Astrocyte of the cerebellum (primary cell): ENCODE data around the gene PIK3R1.

Experiments
- DNase-seq: peaks from one replicate; pipeline ENCODE4 v3.0.0-alpha.2; 2011; ENCODE audit warnings: low read depth
- H3K4me3 ChIP-seq: 2 replicates; pipeline ENCODE4 v1.5.1; 2011; ENCODE audit warnings: mild to moderate bottlenecking, low read depth, low read length, moderate library complexity
- in situ Hi-C: cut with HindIII; loops from 2 replicates; pipeline ENCODE4 v1.10.0; 2017; ENCODE audit warnings: low sequenced_read_pairs
- TF ChIP-seq, protein P1 (sequence below): IDR thresholded peaks from 2 replicates; pipeline ENCODE4 v1.5.1; 2012; ENCODE audit warnings: low read length, low read depth, moderate library complexity, mild to moderate bottlenecking; ENCODE audit errors: missing control alignments

PIK3R1 gene

DNA sequence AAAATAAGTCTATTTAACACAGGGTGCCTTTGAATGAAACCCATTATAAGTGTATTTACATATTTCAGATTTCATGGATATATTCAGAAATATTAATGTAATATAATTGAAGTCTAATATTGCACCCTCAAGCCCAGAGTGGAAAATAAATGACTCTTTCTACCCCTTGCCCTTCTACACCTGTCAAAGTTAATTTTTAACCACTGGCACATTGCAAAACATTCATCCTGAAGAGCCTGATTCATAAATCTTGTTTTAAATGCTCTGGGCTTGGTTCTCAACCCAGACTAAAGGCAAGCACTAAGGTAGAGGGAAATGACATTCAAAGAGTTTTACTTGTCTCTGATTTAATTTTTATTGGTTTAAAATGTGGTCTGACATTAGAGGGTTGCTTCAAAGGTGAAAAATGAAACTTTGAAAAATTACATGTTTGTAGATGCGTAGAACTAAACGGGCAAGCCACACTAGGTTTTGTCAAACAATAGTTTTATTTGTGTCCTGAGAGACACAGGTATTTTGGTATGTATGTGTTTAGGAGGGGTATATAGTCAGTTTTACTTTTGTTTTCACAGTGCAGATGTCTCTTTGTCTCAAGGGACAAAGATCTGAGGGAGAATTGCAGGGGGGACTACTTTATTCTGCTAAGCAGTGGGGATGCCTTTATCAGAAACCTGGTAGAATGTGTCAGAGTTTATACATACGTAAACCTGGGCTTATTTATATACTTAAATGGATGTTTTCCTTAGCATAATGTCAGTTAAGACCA, 69.7 kb downstream of the PIK3R1 start:
- H3K4me3 ChIP-seq: no peak overlapping the region
- in situ Hi-C loops: no loop called here
- DNase-seq: no peak
- TF ChIP-seq, protein P1, sequence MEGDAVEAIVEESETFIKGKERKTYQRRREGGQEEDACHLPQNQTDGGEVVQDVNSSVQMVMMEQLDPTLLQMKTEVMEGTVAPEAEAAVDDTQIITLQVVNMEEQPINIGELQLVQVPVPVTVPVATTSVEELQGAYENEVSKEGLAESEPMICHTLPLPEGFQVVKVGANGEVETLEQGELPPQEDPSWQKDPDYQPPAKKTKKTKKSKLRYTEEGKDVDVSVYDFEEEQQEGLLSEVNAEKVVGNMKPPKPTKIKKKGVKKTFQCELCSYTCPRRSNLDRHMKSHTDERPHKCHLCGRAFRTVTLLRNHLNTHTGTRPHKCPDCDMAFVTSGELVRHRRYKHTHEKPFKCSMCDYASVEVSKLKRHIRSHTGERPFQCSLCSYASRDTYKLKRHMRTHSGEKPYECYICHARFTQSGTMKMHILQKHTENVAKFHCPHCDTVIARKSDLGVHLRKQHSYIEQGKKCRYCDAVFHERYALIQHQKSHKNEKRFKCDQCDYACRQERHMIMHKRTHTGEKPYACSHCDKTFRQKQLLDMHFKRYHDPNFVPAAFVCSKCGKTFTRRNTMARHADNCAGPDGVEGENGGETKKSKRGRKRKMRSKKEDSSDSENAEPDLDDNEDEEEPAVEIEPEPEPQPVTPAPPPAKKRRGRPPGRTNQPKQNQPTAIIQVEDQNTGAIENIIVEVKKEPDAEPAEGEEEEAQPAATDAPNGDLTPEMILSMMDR: no peak

DNA sequence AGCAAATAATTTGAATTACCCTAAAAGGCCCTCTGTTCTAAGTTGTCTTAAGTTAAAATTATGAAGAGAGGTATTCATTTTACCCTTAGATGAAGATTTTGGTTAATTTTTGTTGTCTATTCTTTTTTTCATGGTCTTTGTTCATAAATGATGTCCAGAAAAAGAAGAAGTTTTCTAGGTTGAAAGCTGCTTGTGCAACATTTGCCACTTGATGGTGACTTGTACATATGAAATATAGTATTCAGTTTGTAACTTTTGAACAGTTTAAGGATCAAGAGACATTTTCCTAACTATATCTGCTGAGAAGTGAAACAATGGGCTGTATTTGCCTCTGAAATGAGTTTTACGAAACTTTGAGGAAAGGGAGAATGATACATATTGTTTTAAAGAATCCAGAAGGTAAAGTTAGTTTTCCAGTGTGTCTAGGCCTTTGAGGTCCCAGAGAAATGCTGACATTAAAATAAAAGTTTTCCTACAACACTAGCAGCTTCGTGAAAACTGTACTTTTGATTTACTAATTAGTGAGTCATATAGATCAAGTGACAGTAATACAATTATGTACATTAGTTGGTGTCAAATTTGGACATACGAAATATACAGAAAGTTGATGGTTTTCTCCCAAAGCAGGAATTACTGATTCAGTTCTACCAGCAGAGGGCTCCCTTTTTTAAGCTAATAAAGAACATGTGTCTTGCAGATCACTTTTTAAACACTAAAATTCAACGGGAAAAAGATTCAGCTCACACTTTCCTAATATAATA, 70.5 kb downstream of the PIK3R1 start:
- H3K4me3 ChIP-seq: no peak overlapping the region
- TF ChIP-seq, protein P1: peak; percentile 51
- in situ Hi-C loops: no loop called here
- peak; percentile 49 for DNase-seq

DNA sequence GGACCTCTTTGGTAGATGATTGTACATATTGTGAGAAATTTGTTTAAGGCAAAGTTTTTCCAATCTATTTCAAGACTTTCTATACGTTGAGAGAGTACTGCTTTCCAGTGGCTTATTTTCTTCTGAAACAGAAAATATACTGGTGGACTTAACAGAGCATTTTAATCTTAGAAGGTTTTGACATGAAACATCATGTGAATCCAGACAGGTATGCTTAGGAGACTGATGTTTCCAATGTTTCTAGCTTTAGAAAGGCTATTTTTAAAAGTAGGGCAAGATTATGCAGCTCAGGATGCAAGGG, 71.0 kb downstream of the PIK3R1 start:
- TF ChIP-seq, protein P1: no peak
- in situ Hi-C loops: no loop called here
- no peak for DNase-seq
- no peak overlapping the region for H3K4me3 ChIP-seq

DNA sequence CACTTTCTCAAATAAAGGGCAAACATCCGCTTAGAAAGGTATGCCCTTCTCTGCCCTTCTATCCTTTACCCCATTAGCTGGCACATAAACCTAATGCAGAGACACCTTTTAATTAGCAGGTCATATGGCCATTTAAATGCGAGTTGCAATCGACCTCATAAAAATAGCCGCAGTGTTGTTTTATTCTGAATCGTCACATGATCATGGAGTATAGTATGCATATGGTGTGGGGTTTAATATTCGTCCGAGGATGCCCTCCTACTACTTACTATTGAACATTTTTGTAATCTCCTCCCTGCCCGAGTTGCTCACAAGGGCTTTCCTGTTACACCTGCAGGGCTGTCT, 72.0 kb downstream of the PIK3R1 start:
- TF ChIP-seq, protein P1: no peak
- H3K4me3 ChIP-seq: peak overlapping the region; percentile 27
- in situ Hi-C loops: no loop called here
- DNase-seq: no peak

DNA sequence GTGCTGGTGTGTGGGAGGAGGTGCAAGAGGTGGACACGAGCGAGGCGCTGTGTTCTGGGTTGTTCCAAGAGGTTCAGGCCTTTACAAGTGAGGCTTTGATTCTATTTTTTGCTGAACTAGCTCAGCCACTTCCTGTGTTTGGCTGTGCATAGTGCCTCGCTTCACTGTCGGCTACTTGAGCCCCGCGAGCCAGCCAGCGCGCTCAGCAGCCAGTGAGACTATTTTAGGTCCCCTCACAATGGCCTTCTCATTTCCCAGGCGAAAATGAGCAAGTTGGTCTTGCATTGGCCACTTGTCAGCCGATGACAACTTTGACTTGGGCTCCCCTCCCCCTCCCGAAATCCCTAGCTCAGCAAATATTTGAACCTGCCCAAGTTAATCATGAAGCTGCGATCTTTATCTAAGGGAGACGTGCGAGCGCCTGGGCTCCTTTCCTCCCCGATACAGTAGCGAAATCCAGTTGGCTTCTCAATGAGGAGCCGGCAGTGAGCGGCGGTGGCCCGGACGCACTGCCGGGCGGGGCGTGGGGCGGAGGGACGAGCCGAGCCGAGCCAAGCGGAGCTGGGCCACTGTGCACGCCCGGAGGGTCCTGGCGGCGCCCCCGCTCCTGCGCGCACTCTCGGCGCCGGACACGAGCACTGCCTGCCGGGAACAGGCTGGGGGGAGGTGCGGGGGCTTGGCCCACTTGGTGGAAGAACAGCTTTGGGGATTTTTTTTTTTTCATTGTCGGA, 72.6 kb downstream of the PIK3R1 start:
- TF ChIP-seq, protein P1: no peak

DNA sequence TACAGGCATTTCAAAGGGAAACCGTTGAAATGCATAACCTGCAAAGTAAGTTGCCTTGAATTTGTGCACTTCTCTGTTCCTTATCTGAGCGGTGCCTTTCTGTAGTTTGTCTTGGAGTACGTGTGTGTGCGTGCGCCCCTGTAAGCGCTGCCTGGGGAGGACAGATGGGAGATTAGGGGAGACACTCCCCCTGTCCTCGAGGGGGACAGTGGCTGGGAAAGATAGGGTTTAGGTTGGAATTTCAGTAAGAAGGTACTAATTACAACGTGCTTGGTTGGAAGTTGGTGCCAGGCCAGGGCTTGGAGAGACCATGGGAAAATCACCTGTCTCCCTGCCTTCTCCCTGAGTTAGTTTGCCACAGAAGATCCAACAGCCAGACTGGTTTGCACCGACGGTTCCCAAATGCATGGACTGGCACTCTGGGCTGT, 73.2 kb downstream of the PIK3R1 start:
- TF ChIP-seq, protein P1: no peak
- peak overlapping the region; percentile 27 for H3K4me3 ChIP-seq
- DNase-seq: no peak
- in situ Hi-C loops: no loop called here

More for the DNA sequence above, 72.6 kb downstream of the PIK3R1 start:
- H3K4me3 ChIP-seq: peak overlapping the region; percentile 27
- in situ Hi-C loops: no loop called here
- no peak for DNase-seq
